Measurements from ENCODE around the gene NCOA1. TPM values are rescaled to one million over a fixed set of nuclear protein-coding genes. Genes with fewer than 3 reads are reported as not detected.

NCOA1 gene
- polyA plus RNA-seq, 1 of the 3 experiments (the other 2 are of a cell fraction) = 10.7 TPM

GRCh38 chr2:24658531-24659202 lies 167.6 kb downstream of the NCOA1 start:
- 0 out of 2 replicates have a peak, but pooled peaks cover 4% of the 10 kb centered on the region for H3K79me2 ChIP-seq (ENCODE audit: insufficient read depth)
- no peak overlapping the region for H3K4me3 ChIP-seq (ENCODE audit: low read depth in 2 of 2, low read length in 1 of 2)
- ChIA-PET CTCF (interaction anchor here (0.6 to 1.7 kb wide), 4 partner anchors 10 to 396 kb away, joined by 3 to 4 read pairs (median 3); no protein-coding TSS in a partner anchor), POLR2A (no interaction called here)
- no peaks in the 10 kb centered on the region for H3K27me3 ChIP-seq (ENCODE audit: insufficient read depth)
- peaks cover 2 to 3% of the 10 kb centered on the region in 2 experiments for H3K4me1 ChIP-seq (ENCODE audit: control insufficient read depth in 1 of 2, insufficient read depth in 2 of 2, low read depth in 1 of 2, low read length in 1 of 2)
- H3K9ac ChIP-seq = no peak overlapping the region
- H3K9me3 ChIP-seq = no peaks in the 10 kb centered on the region
- TF ChIP-seq SMC3 (IDR thresholded peaks at IDR 0.05; ENCODE audit: low read depth, low read length) (no peak), USF1 (IDR thresholded peaks at IDR 0.05; ENCODE audit: borderline replicate concordance, low read depth) (no peak), MEF2A (IDR thresholded peaks at IDR 0.05; ENCODE audit: borderline replicate concordance, low read depth) (no peak), SIN3A (IDR thresholded peaks at IDR 0.05; ENCODE audit: borderline replicate concordance, low read depth, low read length) (no peak), MXI1 (IDR thresholded peaks at IDR 0.05; ENCODE audit: low read depth, low read length) (no peak), GABPA (IDR thresholded peaks at IDR 0.05; ENCODE audit: low read depth) (no peak), TAF1 (IDR thresholded peaks at IDR 0.05; ENCODE audit: borderline replicate concordance, low read depth, low read length) (no peak), ELF1 (IDR thresholded peaks at IDR 0.05) (no peak), YY1 (IDR thresholded peaks at IDR 0.05; ENCODE audit: low read depth) (no peak), USF2 (IDR thresholded peaks at IDR 0.05; ENCODE audit: borderline replicate concordance, low read depth, low read length) (no peak), REST (IDR thresholded peaks at IDR 0.05; ENCODE audit: low read depth, low read length) (no peak), RXRA (IDR thresholded peaks at IDR 0.05; ENCODE audit: borderline replicate concordance, low read depth) (no peak), ZBTB33 (IDR thresholded peaks at IDR 0.05; ENCODE audit: borderline replicate concordance, low read depth) (no peak), MAX (IDR thresholded peaks at IDR 0.05; ENCODE audit: low read depth) (no peak)
- no peak for DNase-seq
- H3K9me2 ChIP-seq = no peaks in the 10 kb centered on the region
- H3K27ac ChIP-seq (ENCODE audit: low read depth in 2 of 2, low read length in 1 of 2) = no peak overlapping the region
- 98% methylated on average over 4 of the region's 4 CpGs for WGBS (ENCODE audit: low lambda C conversion rate)
- H4K20me1 ChIP-seq (ENCODE audit: insufficient read depth) = no peaks in the 10 kb centered on the region
- no peaks in the 10 kb centered on the region for H3F3A ChIP-seq (replicated peaks; ENCODE audit: insufficient read depth)
- no peak overlapping the region for H3K4me2 ChIP-seq
- H2AFZ ChIP-seq (ENCODE audit: low read depth) = no peak overlapping the region
- H3K36me3 ChIP-seq (replicated peaks in 1 of 2; ENCODE audit: control insufficient read depth in 1 of 2, insufficient read depth in 2 of 2, low read length in 1 of 2) = peaks cover 2 to 15% of the 10 kb centered on the region in 2 experiments
